Osteoblast (primary cell): ENCODE data around the gene COL1A1. TPM values are rescaled to one million over a fixed set of nuclear protein-coding genes. Genes with fewer than 3 reads are reported as not detected.

Experiments
- DNase-seq: peaks from one replicate; pipeline ENCODE4 v3.0.0; 2011; ENCODE audit warnings: low spot score, mixed read lengths; ENCODE audit not compliant: insufficient read length; ENCODE audit errors: missing footprints
- H2AFZ ChIP-seq: 2 replicates; pipeline ENCODE4 v1.6.0; 2011; ENCODE audit warnings: mild to moderate bottlenecking, low read length
- H3K27ac ChIP-seq: 2 replicates; pipeline ENCODE4 v1.5.1; 2011; ENCODE audit warnings: mild to moderate bottlenecking, low read depth, low read length, moderate library complexity
- H3K27me3 ChIP-seq: 2 replicates; pipeline ENCODE4 v1.6.0; 2012; ENCODE audit warnings: mild to moderate bottlenecking, control low read depth, inconsistent platforms, low read length, moderate library complexity; ENCODE audit not compliant: insufficient read depth
- H3K36me3 ChIP-seq: 2 replicates; pipeline ENCODE4 v1.5.1; 2011; ENCODE audit warnings: mild to moderate bottlenecking, low read length, control low read depth, moderate library complexity; ENCODE audit not compliant: insufficient read depth
- H3K4me1 ChIP-seq: 2 replicates; pipeline ENCODE4 v1.5.1; 2011; ENCODE audit warnings: mild to moderate bottlenecking, low read length, control low read depth, moderate library complexity; ENCODE audit not compliant: insufficient read depth
- H3K4me2 ChIP-seq: 2 replicates; pipeline ENCODE4 v1.6.0; 2011; ENCODE audit warnings: mild to moderate bottlenecking, low read length; ENCODE audit not compliant: insufficient read depth
- H3K4me3 ChIP-seq: fragments of 200-600 bp; sonication (generic); 3 replicates; pipeline ENCODE4 v1.5.1; 2012; ENCODE audit warnings: mild to moderate bottlenecking, low read length, inconsistent platforms; ENCODE audit not compliant: insufficient read depth
- H3K79me2 ChIP-seq: 2 replicates; pipeline ENCODE4 v1.6.0; 2012; ENCODE audit warnings: mild to moderate bottlenecking, low read length, control low read depth, inconsistent platforms; ENCODE audit not compliant: insufficient read depth
- H3K9me3 ChIP-seq: 2 replicates; pipeline ENCODE4 v1.5.1; 2011; ENCODE audit warnings: low read depth, low read length, control low read depth
- H4K20me1 ChIP-seq: 2 replicates; pipeline ENCODE4 v1.6.0; 2012; ENCODE audit warnings: mild to moderate bottlenecking, low read length, control low read depth; ENCODE audit not compliant: insufficient read depth
- CTCF ChIP-seq: IDR thresholded peaks from 2 replicates; pipeline ENCODE4 v1.5.1; 2011; ENCODE audit warnings: mild to moderate bottlenecking, low read depth, low read length, moderate library complexity; ENCODE audit errors: extremely low read depth
- total RNA-seq: library from RNA; depleted of rRNA; stranded (reverse); fragments of >200 nt; gene quantifications from 2 replicates; pipeline ENCODE4 v1.2.3, GENCODE V29; 2012

COL1A1 gene
- total RNA-seq, 1 donor, result 8,987 TPM

GRCh38 chr17:50169121-50169764 is 32.2 kb downstream of the COL1A1 start:
- DNase-seq, result peak; percentile 94
- peaks cover 3% of the 10 kb centered on the region for H3K36me3 ChIP-seq
- peak; percentile 93 for TF ChIP-seq CTCF
- H3K79me2 ChIP-seq, result no peaks in the 10 kb centered on the region
- H3K27me3 ChIP-seq, result no peaks in the 10 kb centered on the region
- no peaks in the 10 kb centered on the region for H4K20me1 ChIP-seq
- peak overlapping the region; percentile 15 for H3K4me2 ChIP-seq
- H2AFZ ChIP-seq, result no peak overlapping the region
- no peak overlapping the region for H3K4me3 ChIP-seq
- no peak overlapping the region for H3K27ac ChIP-seq
- peaks cover 15% of the 10 kb centered on the region for H3K4me1 ChIP-seq
- no peaks in the 10 kb centered on the region for H3K9me3 ChIP-seq

GRCh38 chr17:50168319-50168718 is 33.1 kb downstream of the COL1A1 start:
- Histone ChIP-seq H3K27ac (no peak overlapping the region), H4K20me1 (no peaks in the 10 kb centered on the region), H3K4me2 (no peak overlapping the region), H3K9me3 (no peaks in the 10 kb centered on the region), H3K4me1 (peaks cover 7% of the 10 kb centered on the region), H3K79me2 (no peaks in the 10 kb centered on the region), H2AFZ (no peak overlapping the region), H3K4me3 (no peak overlapping the region), H3K27me3 (no peaks in the 10 kb centered on the region), H3K36me3 (peaks cover 3% of the 10 kb centered on the region)
- peak; percentile 11 for DNase-seq
- TF ChIP-seq CTCF, result no peak

GRCh38 chr17:50167371-50167770 is 34.1 kb downstream of the COL1A1 start:
- Histone ChIP-seq H4K20me1 (no peaks in the 10 kb centered on the region), H3K79me2 (no peaks in the 10 kb centered on the region), H3K9me3 (no peaks in the 10 kb centered on the region), H3K4me1 (no peaks in the 10 kb centered on the region), H2AFZ (no peak overlapping the region), H3K4me3 (no peak overlapping the region), H3K4me2 (no peak overlapping the region), H3K27ac (no peak overlapping the region), H3K36me3 (peaks cover 3% of the 10 kb centered on the region), H3K27me3 (no peaks in the 10 kb centered on the region)
- TF ChIP-seq CTCF, result no peak
- DNase-seq, result peak; percentile 37

- Histone ChIP-seq H3K4me3 (no peak overlapping the region), H3K27ac (no peak overlapping the region), H3K4me1 (peaks cover 2% of the 10 kb centered on the region), H3K4me2 (no peak overlapping the region), H4K20me1 (no peaks in the 10 kb centered on the region), H3K36me3 (peaks cover 1% of the 10 kb centered on the region), H3K79me2 (no peaks in the 10 kb centered on the region), H3K27me3 (no peaks in the 10 kb centered on the region), H2AFZ (no peak overlapping the region), H3K9me3 (no peaks in the 10 kb centered on the region)
- no peak for TF ChIP-seq CTCF
- peak; percentile 38 for DNase-seq
Observed at GRCh38 chr17:50166518-50167181, 34.8 kb downstream of the COL1A1 start.
